ENCODE results near the gene RNASE2.
"Not testable (repeated sequence)": the region's sequence is repeated elsewhere in the genome, so short reads cannot be mapped to it uniquely, and the experiment has no call there.

Gene RNASE2

DNA sequence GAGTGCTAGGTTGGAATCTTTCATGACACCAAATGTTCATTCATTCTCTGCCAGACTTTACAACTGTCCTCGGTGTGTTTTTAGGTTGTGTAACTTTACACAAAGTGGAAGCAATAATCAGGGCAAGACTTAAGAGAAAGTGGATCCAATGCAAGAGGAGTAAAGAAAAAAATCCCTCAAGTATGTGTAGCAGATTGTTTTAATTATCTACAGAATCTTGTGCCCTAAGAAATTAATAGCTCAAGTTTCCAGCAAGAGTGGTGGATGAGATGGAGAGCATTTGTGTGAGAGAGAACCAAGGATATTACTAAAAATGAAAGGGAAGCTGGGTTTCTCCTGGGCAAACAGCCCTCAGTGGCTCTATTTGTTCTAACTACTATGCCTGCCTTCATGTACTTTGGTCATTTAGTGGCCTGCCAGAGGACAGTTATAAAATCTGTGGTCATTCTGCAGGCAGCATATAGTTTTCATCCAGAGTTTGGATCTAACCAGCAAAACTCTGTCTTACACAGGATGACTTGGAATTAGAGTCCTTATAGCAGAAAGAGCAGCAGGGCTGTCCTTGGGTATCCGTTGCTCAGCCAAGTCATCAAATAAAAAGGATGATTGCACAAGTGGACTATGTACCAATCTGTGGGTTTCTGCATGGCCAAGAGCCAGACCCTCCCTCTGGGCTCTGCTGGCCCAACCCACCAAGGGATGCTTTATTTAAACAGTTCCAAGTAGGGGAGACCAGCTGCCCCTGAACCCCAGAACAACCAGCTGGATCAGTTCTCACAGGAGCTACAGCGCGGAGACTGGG, at the start of gene RNASE2:
Gene RNASE2 (plus strand): TSS at position 752 of the 802 bp plus-strand sequence. CDS start 285 bp downstream, outside the sequence.
- H3K27ac ChIP-seq; H4K20me1 ChIP-seq (ENCODE audit: insufficient read depth); H3K9ac ChIP-seq; H3K4me2 ChIP-seq; H3K36me3 ChIP-seq (ENCODE audit: insufficient read depth); H3K79me2 ChIP-seq (ENCODE audit: insufficient read depth, low read depth); H3K27me3 ChIP-seq (ENCODE audit: insufficient read depth, low read depth); H3K4me3 ChIP-seq (IDR thresholded peaks at IDR 0.05; ENCODE audit: insufficient read depth, low read depth, low read length); H3K4me1 ChIP-seq (ENCODE audit: low read depth, poor library complexity, severe bottlenecking); H2AFZ ChIP-seq (ENCODE audit: low read depth): not testable (repeated sequence)

DNA sequence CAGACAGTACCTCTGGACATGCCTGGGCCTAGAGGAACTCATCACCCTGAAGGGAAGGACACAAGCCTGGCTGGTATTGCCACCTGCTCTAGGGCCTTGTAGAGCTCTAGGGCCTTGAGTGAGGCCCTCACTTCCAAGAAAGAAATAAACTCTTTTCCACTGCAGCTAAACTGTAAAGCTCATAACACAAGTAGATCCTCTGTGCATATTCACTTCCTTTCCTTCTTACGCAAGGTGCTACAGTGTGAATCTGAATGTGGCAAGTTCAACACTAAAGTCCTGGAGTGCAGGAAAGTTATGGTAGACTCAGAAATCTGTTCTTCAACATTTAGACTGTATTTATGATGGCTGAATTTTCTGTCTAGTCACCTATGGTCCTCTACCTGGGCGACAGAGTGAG, 49.6 kb upstream of the RNASE2 start:
- TF ChIP-seq, protein P1, sequence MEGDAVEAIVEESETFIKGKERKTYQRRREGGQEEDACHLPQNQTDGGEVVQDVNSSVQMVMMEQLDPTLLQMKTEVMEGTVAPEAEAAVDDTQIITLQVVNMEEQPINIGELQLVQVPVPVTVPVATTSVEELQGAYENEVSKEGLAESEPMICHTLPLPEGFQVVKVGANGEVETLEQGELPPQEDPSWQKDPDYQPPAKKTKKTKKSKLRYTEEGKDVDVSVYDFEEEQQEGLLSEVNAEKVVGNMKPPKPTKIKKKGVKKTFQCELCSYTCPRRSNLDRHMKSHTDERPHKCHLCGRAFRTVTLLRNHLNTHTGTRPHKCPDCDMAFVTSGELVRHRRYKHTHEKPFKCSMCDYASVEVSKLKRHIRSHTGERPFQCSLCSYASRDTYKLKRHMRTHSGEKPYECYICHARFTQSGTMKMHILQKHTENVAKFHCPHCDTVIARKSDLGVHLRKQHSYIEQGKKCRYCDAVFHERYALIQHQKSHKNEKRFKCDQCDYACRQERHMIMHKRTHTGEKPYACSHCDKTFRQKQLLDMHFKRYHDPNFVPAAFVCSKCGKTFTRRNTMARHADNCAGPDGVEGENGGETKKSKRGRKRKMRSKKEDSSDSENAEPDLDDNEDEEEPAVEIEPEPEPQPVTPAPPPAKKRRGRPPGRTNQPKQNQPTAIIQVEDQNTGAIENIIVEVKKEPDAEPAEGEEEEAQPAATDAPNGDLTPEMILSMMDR (conservative IDR thresholded peaks at IDR 0.05; ENCODE audit: low read depth, low read length) = no peak
- Histone ChIP-seq H3K27ac (no peak overlapping the region), H3K27me3 (ENCODE audit: insufficient read depth, low read depth) (no peaks in the 10 kb centered on the region), H3K36me3 (ENCODE audit: insufficient read depth) (no peaks in the 10 kb centered on the region), H3K4me1 (ENCODE audit: low read depth, poor library complexity, severe bottlenecking) (no peaks in the 10 kb centered on the region), H3K4me3 (IDR thresholded peaks at IDR 0.05; ENCODE audit: insufficient read depth, low read depth, low read length) (no peak overlapping the region), H3K9ac (no peak overlapping the region), H4K20me1 (ENCODE audit: insufficient read depth) (no peaks in the 10 kb centered on the region), H3K4me2 (no peak overlapping the region), H2AFZ (ENCODE audit: low read depth) (no peak overlapping the region), H3K79me2 (ENCODE audit: insufficient read depth, low read depth) (no peaks in the 10 kb centered on the region)

DNA sequence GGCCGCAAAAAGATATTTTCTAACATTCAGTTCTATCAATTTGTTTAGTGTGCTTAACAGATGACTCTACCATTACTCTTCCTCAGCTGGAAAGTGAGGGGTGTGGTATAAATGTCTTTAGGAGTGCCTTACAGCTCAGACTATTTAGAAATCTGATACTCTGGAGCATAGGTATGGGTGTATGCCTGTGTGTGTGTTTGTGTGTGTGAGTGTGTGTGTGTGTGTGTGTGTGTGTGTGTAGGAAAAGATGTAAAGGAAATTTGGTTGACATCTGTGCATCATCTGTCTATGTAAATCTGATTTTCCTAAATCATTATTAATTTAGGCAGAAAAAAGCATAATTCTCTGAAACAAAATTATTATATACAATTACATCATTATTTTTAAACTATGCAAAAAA, 48.1 kb upstream of the RNASE2 start:
- no peak overlapping the region for H3K4me2 ChIP-seq
- no peak overlapping the region for H3K9ac ChIP-seq
- no peaks in the 10 kb centered on the region for H3K27me3 ChIP-seq (ENCODE audit: insufficient read depth, low read depth)
- H3K4me3 ChIP-seq (IDR thresholded peaks at IDR 0.05; ENCODE audit: insufficient read depth, low read depth, low read length) = no peak overlapping the region
- H3K36me3 ChIP-seq (ENCODE audit: insufficient read depth) = no peaks in the 10 kb centered on the region
- no peaks in the 10 kb centered on the region for H3K4me1 ChIP-seq (ENCODE audit: low read depth, poor library complexity, severe bottlenecking)
- TF ChIP-seq, protein P1 (conservative IDR thresholded peaks at IDR 0.05; ENCODE audit: low read depth, low read length) = no peak
- H3K27ac ChIP-seq = no peak overlapping the region
- H4K20me1 ChIP-seq (ENCODE audit: insufficient read depth) = no peaks in the 10 kb centered on the region
- H3K79me2 ChIP-seq (ENCODE audit: insufficient read depth, low read depth) = no peaks in the 10 kb centered on the region
- H2AFZ ChIP-seq (ENCODE audit: low read depth) = no peak overlapping the region

DNA sequence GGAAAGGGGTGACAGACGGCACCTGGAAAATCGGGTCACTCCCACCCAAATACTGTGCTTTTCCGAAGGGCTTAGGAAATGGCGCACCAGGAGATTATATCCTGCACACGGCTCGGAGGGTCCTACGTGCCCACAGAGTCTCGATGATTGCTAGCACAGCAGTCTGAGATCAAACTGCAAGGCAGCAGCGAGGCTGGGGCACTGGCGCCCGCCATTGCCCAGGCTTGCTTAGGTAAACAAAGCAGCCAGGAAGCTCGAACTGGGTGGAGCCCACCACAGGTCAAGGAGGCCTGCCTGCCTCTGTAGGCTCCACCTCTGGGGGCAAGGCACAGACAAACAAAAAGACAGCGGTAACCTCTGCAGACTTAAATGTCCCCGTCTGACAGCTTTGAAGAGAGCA, 44.5 kb upstream of the RNASE2 start:
- H3K79me2 ChIP-seq (ENCODE audit: insufficient read depth, low read depth); H3K27ac ChIP-seq; H3K4me3 ChIP-seq (IDR thresholded peaks at IDR 0.05; ENCODE audit: insufficient read depth, low read depth, low read length); H3K27me3 ChIP-seq (ENCODE audit: insufficient read depth, low read depth); H2AFZ ChIP-seq (ENCODE audit: low read depth); H4K20me1 ChIP-seq (ENCODE audit: insufficient read depth); H3K36me3 ChIP-seq (ENCODE audit: insufficient read depth); H3K4me2 ChIP-seq; H3K4me1 ChIP-seq (ENCODE audit: low read depth, poor library complexity, severe bottlenecking); H3K9ac ChIP-seq: not testable (repeated sequence)

DNA sequence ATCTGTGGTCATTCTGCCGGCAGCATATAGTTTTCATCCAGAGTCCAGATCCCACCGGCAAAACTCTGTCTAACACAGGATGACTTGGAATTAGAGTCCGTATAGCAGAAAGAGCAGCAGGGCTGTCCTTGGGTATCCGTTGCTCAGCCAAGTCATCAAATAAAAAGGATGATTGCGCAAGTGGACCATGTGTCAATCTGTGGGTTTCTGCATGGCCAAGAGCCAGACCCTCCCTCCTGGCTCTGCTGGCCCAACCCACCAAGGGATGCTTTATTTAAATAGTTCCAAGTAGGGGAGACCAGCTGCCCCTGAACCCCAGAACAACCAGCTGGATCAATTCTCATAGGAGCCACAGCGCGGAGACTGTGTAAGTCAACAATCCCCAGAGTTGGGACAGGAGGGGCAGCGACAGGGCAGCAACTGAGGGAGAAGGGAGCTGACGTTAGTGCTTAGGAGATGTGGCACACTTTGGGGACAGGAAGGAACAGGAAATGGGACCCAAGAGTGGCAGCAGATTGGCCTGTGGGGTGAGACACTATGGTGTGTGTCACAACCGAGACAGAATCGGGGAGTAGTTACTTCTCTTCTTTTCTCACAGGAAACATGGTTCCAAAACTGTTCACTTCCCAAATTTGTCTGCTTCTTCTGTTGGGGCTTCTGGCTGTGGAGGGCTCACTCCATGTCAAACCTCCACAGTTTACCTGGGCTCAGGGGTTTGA, 36.1 kb upstream of the RNASE2 start:
- not testable (repeated sequence) for H3K79me2 ChIP-seq (ENCODE audit: insufficient read depth, low read depth); H3K4me2 ChIP-seq; H2AFZ ChIP-seq (ENCODE audit: low read depth); H4K20me1 ChIP-seq (ENCODE audit: insufficient read depth); H3K4me3 ChIP-seq (IDR thresholded peaks at IDR 0.05; ENCODE audit: insufficient read depth, low read depth, low read length); H3K4me1 ChIP-seq (ENCODE audit: low read depth, poor library complexity, severe bottlenecking); H3K27ac ChIP-seq; H3K27me3 ChIP-seq (ENCODE audit: insufficient read depth, low read depth); H3K9ac ChIP-seq; H3K36me3 ChIP-seq (ENCODE audit: insufficient read depth)

DNA sequence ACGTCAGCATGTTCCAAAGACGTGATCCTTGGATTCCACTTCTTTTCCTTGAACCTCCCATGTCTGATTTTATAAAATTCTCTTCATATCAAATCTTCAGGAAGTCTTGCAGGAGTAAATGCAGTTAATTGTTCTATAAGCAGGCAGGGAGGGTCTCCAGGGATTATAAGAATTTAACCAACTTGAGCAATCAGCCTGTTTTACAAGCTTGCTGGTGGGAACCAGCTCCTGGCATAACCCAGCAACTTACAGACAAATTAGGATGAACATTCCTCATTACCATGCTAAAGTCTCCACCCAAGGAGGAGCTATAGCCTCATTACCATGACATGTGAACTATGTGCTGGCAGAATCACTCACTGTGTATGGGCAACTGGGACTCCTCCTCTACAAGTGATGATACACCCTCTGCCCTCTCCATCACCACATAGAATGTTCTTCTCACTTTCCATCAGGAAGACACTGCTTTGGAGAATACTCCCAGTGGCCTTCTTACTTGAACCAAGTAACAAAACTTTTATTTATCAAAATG, 31.5 kb upstream of the RNASE2 start:
- not testable (repeated sequence) for H3K4me1 ChIP-seq (ENCODE audit: low read depth, poor library complexity, severe bottlenecking); H2AFZ ChIP-seq (ENCODE audit: low read depth); H4K20me1 ChIP-seq (ENCODE audit: insufficient read depth); H3K36me3 ChIP-seq (ENCODE audit: insufficient read depth); H3K27ac ChIP-seq; H3K4me2 ChIP-seq; H3K9ac ChIP-seq; H3K27me3 ChIP-seq (ENCODE audit: insufficient read depth, low read depth); H3K4me3 ChIP-seq (IDR thresholded peaks at IDR 0.05; ENCODE audit: insufficient read depth, low read depth, low read length); H3K79me2 ChIP-seq (ENCODE audit: insufficient read depth, low read depth)

All from KMS-11 (cell line).